OCI-LY1 (cell line): ENCODE data around the gene CHAF1A.

Experiments
- CTCF ChIP-seq: fragments of 200-600 bp; sonication (generic), shearing (Covaris generic); IDR thresholded peaks from 2 replicates; pipeline ENCODE4 v1.5.1; 2017; ENCODE audit warnings: mild to moderate bottlenecking, antibody characterized with exemption, low read length, moderate library complexity, mixed read lengths
- EZH2 ChIP-seq: fragments of 200-600 bp; sonication (generic), shearing (Covaris generic); IDR thresholded peaks from 2 replicates; pipeline ENCODE4 v1.8.0; 2017; ENCODE audit warnings: borderline replicate concordance, mixed run types, mild to moderate bottlenecking, antibody characterized with exemption, low read length, moderate library complexity, mixed read lengths

GRCh38 chr19:4376991-4377781 lies 25.3 kb upstream of the CHAF1A start:
- TF ChIP-seq CTCF (no peak), EZH2 (no peak)
